Measurements from ENCODE around the gene ADCY1.
A peak's percentile ranks its signal among the peaks of the same experiment; 100 is the strongest.
"Not testable (repeated sequence)": the region's sequence is repeated elsewhere in the genome, so short reads cannot be mapped to it uniquely, and the experiment has no call there.

The ADCY1 gene

GRCh38 chr7:45573661-45574415 lies at the start of gene ADCY1:
ADCY1 (plus strand) TSS chr7:45574368; CDS start chr7:45574544, 176 bp downstream.
- Histone ChIP-seq H3K4me3 (ENCODE audit: low read depth in 1 of 2, low read length in 2 of 2) (peak within 1 kb of the TSS in 1 of 2 donors; percentile 17), H3K27ac (ENCODE audit: low read depth, low read length) (no peak within 1 kb of the TSS), H3K9ac (ENCODE audit: low read length) (no peak within 1 kb of the TSS), H3K27me3 (ENCODE audit: control insufficient read depth in 1 of 2, insufficient read depth in 2 of 2, low read length in 2 of 2) (peaks cover 0 to 24% of the 10 kb centered on the region in 2 donors), H3K36me3 (ENCODE audit: insufficient read depth, low read length) (no peaks in the 10 kb centered on the region), H3K4me1 (ENCODE audit: insufficient read depth, low read length) (peaks cover 8% of the 10 kb centered on the region), H3K9me3 (ENCODE audit: low read length) (no peaks in the 10 kb centered on the region)

GRCh38 chr7:45524445-45524844 lies 49.7 kb upstream of the ADCY1 start:
- H3K4me1 ChIP-seq (ENCODE audit: insufficient read depth, low read length) = no peaks in the 10 kb centered on the region
- H3K4me3 ChIP-seq (ENCODE audit: low read depth in 1 of 2, low read length in 2 of 2) = no peak overlapping the region
- H3K36me3 ChIP-seq (ENCODE audit: insufficient read depth, low read length) = no peaks in the 10 kb centered on the region
- H3K27me3 ChIP-seq (ENCODE audit: control insufficient read depth in 1 of 2, insufficient read depth in 2 of 2, low read length in 2 of 2) = no peaks in the 10 kb centered on the region
- H3K27ac ChIP-seq (ENCODE audit: low read depth, low read length) = no peak overlapping the region
- no peak overlapping the region for H3K9ac ChIP-seq (ENCODE audit: low read length)
- no peaks in the 10 kb centered on the region for H3K9me3 ChIP-seq (ENCODE audit: low read length)

GRCh38 chr7:45525057-45525456 lies 49.1 kb upstream of the ADCY1 start:
- H3K27ac ChIP-seq (ENCODE audit: low read depth, low read length) = no peak overlapping the region
- H3K36me3 ChIP-seq (ENCODE audit: insufficient read depth, low read length) = no peaks in the 10 kb centered on the region
- no peaks in the 10 kb centered on the region for H3K4me1 ChIP-seq (ENCODE audit: insufficient read depth, low read length)
- no peak overlapping the region for H3K4me3 ChIP-seq (ENCODE audit: low read depth in 1 of 2, low read length in 2 of 2)
- no peaks in the 10 kb centered on the region for H3K9me3 ChIP-seq (ENCODE audit: low read length)
- H3K27me3 ChIP-seq (ENCODE audit: control insufficient read depth in 1 of 2, insufficient read depth in 2 of 2, low read length in 2 of 2) = no peaks in the 10 kb centered on the region
- H3K9ac ChIP-seq (ENCODE audit: low read length) = no peak overlapping the region

GRCh38 chr7:45543473-45543872 lies 30.7 kb upstream of the ADCY1 start:
- H3K9me3 ChIP-seq (ENCODE audit: low read length) = no peaks in the 10 kb centered on the region
- H3K27me3 ChIP-seq (ENCODE audit: control insufficient read depth in 1 of 2, insufficient read depth in 2 of 2, low read length in 2 of 2) = no peaks in the 10 kb centered on the region
- no peaks in the 10 kb centered on the region for H3K36me3 ChIP-seq (ENCODE audit: insufficient read depth, low read length)
- H3K9ac ChIP-seq (ENCODE audit: low read length) = no peak overlapping the region
- no peak overlapping the region for H3K4me3 ChIP-seq (ENCODE audit: low read depth in 1 of 2, low read length in 2 of 2)
- no peak overlapping the region for H3K27ac ChIP-seq (ENCODE audit: low read depth, low read length)
- no peaks in the 10 kb centered on the region for H3K4me1 ChIP-seq (ENCODE audit: insufficient read depth, low read length)

- H3K27ac ChIP-seq (ENCODE audit: low read depth, low read length); H3K27me3 ChIP-seq (ENCODE audit: control insufficient read depth in 1 of 2, insufficient read depth in 2 of 2, low read length in 2 of 2); H3K9ac ChIP-seq (ENCODE audit: low read length); H3K4me3 ChIP-seq (ENCODE audit: low read depth in 1 of 2, low read length in 2 of 2); H3K4me1 ChIP-seq (ENCODE audit: insufficient read depth, low read length); H3K36me3 ChIP-seq (ENCODE audit: insufficient read depth, low read length); H3K9me3 ChIP-seq (ENCODE audit: low read length): not testable (repeated sequence)
These were observed 29.0 kb upstream of the ADCY1 start for GRCh38 chr7:45545105-45545710.

- not testable (repeated sequence) for H3K9ac ChIP-seq (ENCODE audit: low read length); H3K27ac ChIP-seq (ENCODE audit: low read depth, low read length); H3K36me3 ChIP-seq (ENCODE audit: insufficient read depth, low read length); H3K9me3 ChIP-seq (ENCODE audit: low read length); H3K4me3 ChIP-seq (ENCODE audit: low read depth in 1 of 2, low read length in 2 of 2); H3K27me3 ChIP-seq (ENCODE audit: control insufficient read depth in 1 of 2, insufficient read depth in 2 of 2, low read length in 2 of 2); H3K4me1 ChIP-seq (ENCODE audit: insufficient read depth, low read length)
These were observed 25.3 kb upstream of the ADCY1 start for GRCh38 chr7:45548917-45549316.

- H3K27ac ChIP-seq (ENCODE audit: low read depth, low read length) = no peak overlapping the region
- H3K9ac ChIP-seq (ENCODE audit: low read length) = no peak overlapping the region
- no peaks in the 10 kb centered on the region for H3K36me3 ChIP-seq (ENCODE audit: insufficient read depth, low read length)
- H3K4me3 ChIP-seq (ENCODE audit: low read depth in 1 of 2, low read length in 2 of 2) = no peak overlapping the region
- H3K27me3 ChIP-seq (ENCODE audit: control insufficient read depth in 1 of 2, insufficient read depth in 2 of 2, low read length in 2 of 2) = no peaks in the 10 kb centered on the region
- peaks cover 5% of the 10 kb centered on the region for H3K4me1 ChIP-seq (ENCODE audit: insufficient read depth, low read length)
- no peaks in the 10 kb centered on the region for H3K9me3 ChIP-seq (ENCODE audit: low read length)
These were observed 10.8 kb upstream of the ADCY1 start for GRCh38 chr7:45563401-45563800.

GRCh38 chr7:45563941-45564461 lies 10.2 kb upstream of the ADCY1 start:
- Histone ChIP-seq H3K9me3 (ENCODE audit: low read length) (no peaks in the 10 kb centered on the region), H3K27ac (ENCODE audit: low read depth, low read length) (no peak overlapping the region), H3K36me3 (ENCODE audit: insufficient read depth, low read length) (no peaks in the 10 kb centered on the region), H3K27me3 (ENCODE audit: control insufficient read depth in 1 of 2, insufficient read depth in 2 of 2, low read length in 2 of 2) (no peaks in the 10 kb centered on the region), H3K4me1 (ENCODE audit: insufficient read depth, low read length) (peaks cover 5% of the 10 kb centered on the region), H3K4me3 (ENCODE audit: low read depth in 1 of 2, low read length in 2 of 2) (no peak overlapping the region), H3K9ac (ENCODE audit: low read length) (no peak overlapping the region)

- Histone ChIP-seq H3K36me3 (ENCODE audit: insufficient read depth, low read length) (no peaks in the 10 kb centered on the region), H3K4me3 (ENCODE audit: low read depth in 1 of 2, low read length in 2 of 2) (no peak overlapping the region), H3K27me3 (ENCODE audit: control insufficient read depth in 1 of 2, insufficient read depth in 2 of 2, low read length in 2 of 2) (no peaks in the 10 kb centered on the region), H3K9ac (ENCODE audit: low read length) (no peak overlapping the region), H3K9me3 (ENCODE audit: low read length) (no peaks in the 10 kb centered on the region), H3K4me1 (ENCODE audit: insufficient read depth, low read length) (peaks cover 5% of the 10 kb centered on the region), H3K27ac (ENCODE audit: low read depth, low read length) (no peak overlapping the region)
These were observed 9.7 kb upstream of the ADCY1 start for GRCh38 chr7:45564485-45564884.

GRCh38 chr7:45564886-45565455 lies 9.2 kb upstream of the ADCY1 start:
- no peaks in the 10 kb centered on the region for H3K27me3 ChIP-seq (ENCODE audit: control insufficient read depth in 1 of 2, insufficient read depth in 2 of 2, low read length in 2 of 2)
- no peak overlapping the region for H3K4me3 ChIP-seq (ENCODE audit: low read depth in 1 of 2, low read length in 2 of 2)
- H3K36me3 ChIP-seq (ENCODE audit: insufficient read depth, low read length) = no peaks in the 10 kb centered on the region
- no peak overlapping the region for H3K9ac ChIP-seq (ENCODE audit: low read length)
- H3K4me1 ChIP-seq (ENCODE audit: insufficient read depth, low read length) = peaks cover 5% of the 10 kb centered on the region
- H3K9me3 ChIP-seq (ENCODE audit: low read length) = no peaks in the 10 kb centered on the region
- no peak overlapping the region for H3K27ac ChIP-seq (ENCODE audit: low read depth, low read length)

- H3K4me1 ChIP-seq (ENCODE audit: insufficient read depth, low read length) = peaks cover 5% of the 10 kb centered on the region
- no peak overlapping the region for H3K4me3 ChIP-seq (ENCODE audit: low read depth in 1 of 2, low read length in 2 of 2)
- H3K27ac ChIP-seq (ENCODE audit: low read depth, low read length) = no peak overlapping the region
- H3K27me3 ChIP-seq (ENCODE audit: control insufficient read depth in 1 of 2, insufficient read depth in 2 of 2, low read length in 2 of 2) = no peaks in the 10 kb centered on the region
- no peaks in the 10 kb centered on the region for H3K36me3 ChIP-seq (ENCODE audit: insufficient read depth, low read length)
- no peaks in the 10 kb centered on the region for H3K9me3 ChIP-seq (ENCODE audit: low read length)
- no peak overlapping the region for H3K9ac ChIP-seq (ENCODE audit: low read length)
These were observed 7.8 kb upstream of the ADCY1 start for GRCh38 chr7:45566386-45566785.
